Stimulated activated CD8-positive, alpha-beta memory T cell treated with anti-CD3 and anti-CD28 coated beads, Interleukin-2, amount 100 ng/mL, for 48 hours (primary cell): ENCODE measurements around the gene FGD6.
"Not testable (repeated sequence)": the region's sequence is repeated elsewhere in the genome, so short reads cannot be mapped to it uniquely, and the experiment has no call there.

ENCODE experiments used
- DNase-seq, 2 donors: peaks; one replicate each; pipeline ENCODE4 v3.0.0-alpha.2; 2020; ENCODE audit warnings: low read depth in 2 of 2

The FGD6 gene

GRCh38 chr12:95217377-95218149 lies at the start of gene FGD6, which contains the start of gene VEZT:
TSS of gene FGD6 (minus strand) at chr12:95217467. CDS start at chr12:95217240, 227 bp downstream.
TSS of gene VEZT (plus strand) at chr12:95217807. CDS start at chr12:95217851, 44 bp downstream.
- peak; percentile 92 to 95 for DNase-seq

DNA sequence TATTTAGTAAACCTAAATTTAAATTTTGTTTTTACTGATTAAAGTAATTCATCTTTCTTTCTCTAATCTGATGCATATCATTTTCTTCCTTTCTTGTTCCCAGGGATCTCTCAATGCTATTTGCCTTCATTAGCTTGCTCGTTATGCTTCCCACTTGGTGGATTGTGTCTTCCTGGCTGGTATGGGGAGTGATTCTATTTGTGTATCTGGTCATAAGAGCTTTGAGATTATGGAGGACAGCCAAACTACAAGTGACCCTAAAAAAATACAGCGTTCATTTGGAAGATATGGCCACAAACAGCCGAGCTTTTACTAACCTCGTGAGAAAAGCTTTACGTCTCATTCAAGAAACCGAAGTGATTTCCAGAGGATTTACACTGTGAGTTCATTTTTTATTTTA lies 49.0 kb upstream of the FGD6 start:
- no peak for DNase-seq

GRCh38 chr12:95265765-95266164 lies 48.5 kb upstream of the FGD6 start:
- DNase-seq: no peak

DNA sequence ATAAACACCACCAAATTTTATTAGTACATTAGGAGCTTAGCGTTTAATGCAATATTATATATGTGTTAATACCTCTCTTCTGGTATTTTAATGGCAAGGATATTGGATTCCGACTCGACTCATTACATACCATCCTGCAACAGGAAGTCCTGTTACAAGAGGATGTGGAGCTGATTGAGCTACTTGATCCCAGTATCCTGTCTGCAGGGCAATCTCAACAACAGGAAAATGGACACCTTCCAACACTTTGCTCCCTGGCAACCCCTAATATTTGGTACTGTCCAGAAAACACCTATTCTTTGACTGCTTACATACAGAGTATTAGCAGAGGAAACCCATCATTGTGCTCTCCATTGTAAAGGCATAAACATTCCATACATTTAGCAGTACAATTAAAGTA lies 45.5 kb upstream of the FGD6 start:
- DNase-seq: no peak

DNA sequence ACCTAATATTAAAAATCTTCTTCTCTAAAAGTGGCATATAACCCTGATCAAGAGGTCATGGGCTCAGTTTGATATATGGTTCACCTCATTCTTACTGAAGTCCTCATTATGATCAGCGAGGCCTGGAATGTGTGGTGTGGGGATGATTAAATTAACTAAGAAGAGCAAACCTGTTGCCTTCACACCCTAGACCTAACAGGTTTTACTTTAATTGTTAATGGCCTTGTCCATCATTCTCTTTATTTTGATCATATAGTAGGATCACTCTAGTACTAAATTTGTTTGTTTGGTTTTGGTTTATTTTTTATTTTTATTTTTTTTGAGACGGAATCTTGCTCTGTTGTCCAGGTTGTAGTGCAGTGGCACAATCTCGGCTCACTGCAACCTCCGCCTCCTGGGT lies 43.8 kb upstream of the FGD6 start:
- no peak for DNase-seq

DNA sequence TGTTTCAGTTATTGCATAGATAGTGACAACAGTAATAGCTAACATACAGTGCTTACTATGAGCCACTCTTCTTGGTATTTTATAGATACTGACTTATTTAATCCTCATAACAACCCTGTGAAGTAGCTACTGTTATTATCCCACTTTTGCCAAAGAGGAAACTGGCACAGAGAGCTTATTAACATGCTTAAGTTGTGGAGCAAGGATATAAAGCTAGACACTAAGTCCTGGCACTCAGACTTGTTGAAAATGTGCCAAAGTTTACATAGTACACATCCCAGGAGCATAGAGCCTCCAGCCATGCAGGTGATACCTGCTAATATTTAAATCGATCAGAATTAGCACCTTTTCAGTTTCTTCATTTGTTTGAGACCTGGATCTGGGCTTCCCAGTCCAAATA lies 42.1 kb upstream of the FGD6 start:
- DNase-seq: no peak

DNA sequence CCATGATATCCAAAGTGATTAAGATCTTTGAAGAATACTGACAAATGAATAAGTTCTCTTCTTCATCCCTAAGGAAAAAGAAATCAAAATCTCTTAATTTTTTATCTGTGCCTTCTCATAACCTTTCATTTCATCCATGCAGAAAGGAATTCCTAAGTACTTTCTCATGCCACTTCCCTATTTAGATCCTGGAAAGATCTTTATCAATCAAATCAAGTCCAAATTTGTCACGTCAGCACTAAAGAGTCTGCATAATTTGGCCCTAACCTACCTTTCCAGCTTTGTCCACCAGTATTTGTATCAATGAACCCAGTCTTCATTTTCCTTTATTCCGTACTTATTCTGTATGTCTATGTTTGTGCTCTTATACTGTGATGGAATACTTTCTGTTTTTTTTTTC lies 41.5 kb upstream of the FGD6 start:
- DNase-seq: no peak

GRCh38 chr12:95258151-95258550 lies 40.9 kb upstream of the FGD6 start:
- no peak for DNase-seq

- DNase-seq: no peak
Measured at GRCh38 chr12:95257541-95257940, 40.3 kb upstream of the FGD6 start.

GRCh38 chr12:95253386-95253785 lies 36.1 kb upstream of the FGD6 start:
- DNase-seq: no peak

GRCh38 chr12:95248604-95249360 lies 31.5 kb upstream of the FGD6 start:
- no peak for DNase-seq

DNA sequence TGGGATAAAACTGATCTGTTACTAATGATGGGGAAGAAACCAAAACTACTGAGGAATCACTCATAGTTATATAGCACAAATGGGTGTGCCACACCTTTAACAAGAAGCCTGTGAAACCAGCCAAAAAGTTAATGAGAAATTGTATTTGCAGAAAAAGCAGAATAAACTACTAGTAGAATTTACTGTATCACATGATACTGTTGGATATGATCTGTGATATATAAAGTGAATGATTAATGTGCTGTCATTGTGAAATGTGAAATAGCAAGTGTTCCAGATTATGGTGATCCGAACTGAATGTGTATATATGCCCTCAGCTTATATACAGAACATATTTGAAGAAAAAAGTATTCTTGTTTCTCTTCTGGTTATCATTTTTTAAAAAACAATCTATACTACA lies 30.8 kb upstream of the FGD6 start:
- DNase-seq: no peak

GRCh38 chr12:95244350-95244749 lies 27.1 kb upstream of the FGD6 start:
- no peak for DNase-seq

- no peak for DNase-seq
Measured at GRCh38 chr12:95243497-95244183, 26.4 kb upstream of the FGD6 start.

DNA sequence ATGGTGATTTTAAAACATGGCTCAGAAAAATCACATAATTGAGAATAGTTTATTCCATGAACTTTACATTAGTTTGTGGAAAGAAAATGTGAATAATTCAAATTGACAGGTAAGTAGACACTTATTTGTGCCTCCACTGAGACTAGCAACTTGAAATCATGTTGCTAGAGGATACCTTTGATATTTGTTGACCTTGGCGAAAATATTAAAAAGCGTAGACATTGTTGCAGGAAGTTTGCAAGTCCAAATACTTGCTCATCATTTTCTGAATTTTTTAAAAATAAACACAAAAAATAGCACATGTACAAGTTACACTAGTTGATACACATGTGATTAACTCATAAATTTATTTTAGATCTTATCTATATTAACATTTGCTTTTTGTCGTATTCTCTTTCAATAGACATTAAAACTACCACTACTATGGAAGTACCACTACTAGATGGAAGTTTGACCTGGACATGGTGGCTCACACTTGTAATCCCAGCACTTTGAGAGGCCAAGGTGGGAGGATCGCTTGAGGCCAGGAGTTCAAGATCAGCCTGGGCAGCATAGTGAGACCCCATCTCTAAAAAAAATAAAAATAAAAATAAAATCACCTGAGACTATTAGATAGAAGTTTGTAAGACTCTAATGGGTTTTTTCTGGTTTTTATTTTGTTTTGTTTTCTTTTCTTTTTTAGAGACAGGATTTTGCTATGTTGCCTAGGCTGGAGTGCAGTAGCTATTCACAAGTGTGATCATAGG lies 24.7 kb upstream of the FGD6 start:
- no peak for DNase-seq

DNA sequence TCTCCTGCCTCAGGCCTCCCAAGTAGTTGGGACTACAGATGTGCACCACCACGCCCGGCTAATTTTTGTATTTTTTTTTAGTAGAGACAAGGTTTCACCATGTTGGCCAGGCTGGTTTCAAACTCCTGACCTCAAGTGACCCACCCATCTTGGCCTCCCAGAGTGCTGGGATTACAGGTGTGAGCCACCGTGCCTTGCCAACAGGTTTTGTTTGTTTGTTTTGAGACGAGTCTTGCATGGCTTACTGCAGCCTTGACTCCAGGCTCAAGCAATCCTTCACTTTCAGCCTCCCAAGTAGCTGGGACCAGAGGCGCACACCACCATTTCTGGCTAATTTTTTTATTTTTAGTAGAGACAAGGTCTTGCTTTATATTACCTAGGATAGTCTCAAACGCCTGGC lies 23.9 kb upstream of the FGD6 start:
- DNase-seq: not testable (repeated sequence)

DNA sequence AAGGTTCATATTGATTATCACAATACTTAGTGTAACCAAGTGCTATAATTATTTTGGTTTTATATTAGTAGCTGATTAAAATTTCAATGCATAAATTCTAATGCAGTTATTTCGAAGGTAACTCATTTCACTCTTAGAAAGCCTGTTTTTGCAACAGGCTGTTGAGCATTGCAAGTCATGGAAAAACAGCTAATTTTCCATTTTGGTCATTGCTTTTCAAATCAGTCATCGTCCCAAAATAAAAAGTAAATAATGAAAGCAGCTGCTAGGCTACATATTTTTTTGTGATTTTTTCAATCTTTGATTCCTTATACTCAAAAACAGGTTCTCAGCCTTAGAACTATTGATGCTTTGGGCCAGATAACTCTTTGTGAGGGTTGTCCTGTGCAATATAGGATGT lies 23.3 kb upstream of the FGD6 start:
- DNase-seq: no peak

- DNase-seq: not testable (repeated sequence)
Measured at GRCh38 chr12:95239835-95240234, 22.6 kb upstream of the FGD6 start.

DNA sequence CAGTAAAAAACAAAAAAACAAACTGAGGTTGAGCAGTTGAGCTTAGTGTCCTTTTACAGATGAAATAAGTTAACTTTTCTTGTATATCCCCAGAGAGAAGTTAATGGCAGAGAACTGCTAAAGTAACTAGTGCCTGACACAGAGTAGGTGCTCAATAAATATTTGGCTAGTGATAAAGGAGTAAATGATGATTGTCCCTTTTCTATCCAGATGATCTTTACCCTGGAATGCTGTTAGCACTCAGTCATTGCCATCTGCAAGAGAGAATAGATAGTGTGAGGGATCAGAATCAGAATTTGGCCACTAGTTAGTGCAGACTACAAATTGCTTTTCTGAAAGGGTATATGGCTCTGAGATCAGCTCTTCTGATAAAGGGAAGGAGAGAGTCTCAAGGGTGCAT lies 21.9 kb upstream of the FGD6 start:
- DNase-seq: no peak

DNA sequence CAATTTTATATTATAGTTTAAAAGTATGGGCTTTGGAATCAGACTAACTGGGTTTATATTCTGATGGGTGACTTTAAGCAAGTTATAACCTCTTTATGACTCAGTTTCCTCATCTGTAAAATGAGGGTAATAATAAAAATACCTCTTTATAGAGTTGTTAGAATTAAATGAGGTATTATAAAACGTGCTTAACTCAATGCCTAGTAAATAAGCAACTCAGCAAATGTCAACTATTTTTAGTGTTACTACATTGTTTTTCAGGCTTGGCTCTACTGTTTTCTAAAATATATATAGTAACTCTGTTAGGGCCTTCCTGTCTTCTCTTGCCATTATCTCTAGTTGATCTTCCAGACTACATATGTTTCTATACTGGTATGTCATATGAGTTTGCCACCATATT lies 20.9 kb upstream of the FGD6 start:
- no peak for DNase-seq

GRCh38 chr12:95237315-95237714 lies 20.0 kb upstream of the FGD6 start:
- DNase-seq: no peak

DNA sequence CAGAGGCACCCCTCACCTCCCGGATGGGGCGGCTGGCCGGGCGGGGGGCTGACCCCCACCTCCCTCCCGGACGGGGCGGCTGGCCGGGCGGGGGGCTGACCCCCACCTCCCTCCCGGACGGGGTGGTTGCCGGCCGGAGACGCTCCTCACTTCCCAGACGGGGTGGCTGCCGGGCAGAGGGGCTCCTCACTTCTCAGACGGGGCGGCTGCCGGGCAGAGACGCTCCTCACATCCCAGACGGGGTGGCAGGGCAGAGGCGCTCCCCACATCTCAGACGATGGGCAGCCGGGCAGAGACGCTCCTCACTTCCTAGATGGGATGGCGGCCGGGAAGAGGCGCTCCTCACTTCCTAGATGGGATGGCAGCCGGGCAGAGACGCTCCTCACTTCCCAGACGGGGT lies 18.4 kb upstream of the FGD6 start:
- not testable (repeated sequence) for DNase-seq
